NCI-H1417 (cell line): Measurements from ENCODE around the gene LRRFIP1.
"Not testable (repeated sequence)": the region's sequence is repeated elsewhere in the genome, so short reads cannot be mapped to it uniquely, and the experiment has no call there.

ENCODE experiments used
- DNase-seq, 3 experiments: peaks; one replicate each; lab custom pipeline; 2025; lab: John Stamatoyannopoulos, UW

The LRRFIP1 gene

GRCh38 chr2:237744613-237745249, 117.3 kb downstream of the LRRFIP1 start:
- DNase-seq, result peak; percentile 35 to 78 (median 43)

GRCh38 chr2:237745250-237745613, 117.8 kb downstream of the LRRFIP1 start:
- DNase-seq, result no peak

DNA sequence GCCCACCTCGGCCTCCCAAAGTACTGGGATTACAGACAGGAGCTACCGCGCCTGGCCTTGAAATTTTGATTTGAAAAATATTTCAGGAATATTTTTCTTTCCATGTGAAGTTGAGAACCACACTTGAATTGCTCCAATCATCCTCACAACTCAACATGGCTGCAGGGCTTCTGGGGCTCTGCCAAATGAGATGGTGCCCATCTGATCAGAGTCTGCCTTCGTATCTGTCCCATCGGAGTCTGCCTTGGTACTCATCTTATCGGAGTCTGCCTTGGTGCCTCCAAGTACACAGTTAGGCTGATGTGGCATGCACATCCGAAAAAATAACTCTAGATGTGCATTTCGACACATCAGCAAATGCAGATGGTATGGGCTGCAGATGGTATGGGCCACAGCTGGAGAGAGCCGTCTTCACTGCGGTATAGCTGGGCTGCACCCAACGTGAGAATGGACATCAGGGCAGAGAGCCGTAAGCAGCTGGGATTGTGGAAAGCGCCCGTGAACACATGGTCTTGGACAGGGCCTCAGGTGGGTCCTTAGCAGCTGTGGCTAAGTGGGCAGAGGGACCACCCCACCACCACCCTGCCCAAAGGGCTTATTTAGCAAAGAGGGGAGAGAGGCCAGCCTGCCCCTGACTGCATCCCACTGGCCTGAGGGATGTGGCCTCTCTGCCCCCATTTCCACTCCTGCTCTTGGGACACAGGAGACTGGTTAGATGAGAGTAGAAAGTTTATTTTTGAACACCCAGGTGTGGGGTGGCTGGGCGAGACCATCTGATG, 119.1 kb downstream of the LRRFIP1 start:
- no peak for DNase-seq

DNA sequence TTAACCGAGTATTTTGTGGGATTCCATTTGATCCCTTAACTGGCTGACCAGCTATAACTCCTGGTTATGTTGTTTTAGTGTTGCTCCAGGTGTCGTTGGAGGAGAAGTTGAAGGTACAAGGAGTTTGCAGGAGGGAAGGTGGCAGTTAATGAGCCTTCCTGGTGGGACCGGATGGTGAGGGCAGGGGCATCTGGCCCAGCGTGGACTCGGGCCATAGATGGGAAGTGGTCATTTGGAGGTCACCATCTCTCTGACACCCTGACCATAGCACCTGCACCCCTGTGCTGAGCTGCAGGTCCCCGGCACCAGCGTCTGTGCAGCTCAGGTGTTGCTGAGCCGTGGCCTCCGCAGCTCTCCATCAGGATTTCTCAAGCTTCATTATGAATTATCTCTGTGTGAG, 119.8 kb downstream of the LRRFIP1 start:
- DNase-seq, result no peak

DNA sequence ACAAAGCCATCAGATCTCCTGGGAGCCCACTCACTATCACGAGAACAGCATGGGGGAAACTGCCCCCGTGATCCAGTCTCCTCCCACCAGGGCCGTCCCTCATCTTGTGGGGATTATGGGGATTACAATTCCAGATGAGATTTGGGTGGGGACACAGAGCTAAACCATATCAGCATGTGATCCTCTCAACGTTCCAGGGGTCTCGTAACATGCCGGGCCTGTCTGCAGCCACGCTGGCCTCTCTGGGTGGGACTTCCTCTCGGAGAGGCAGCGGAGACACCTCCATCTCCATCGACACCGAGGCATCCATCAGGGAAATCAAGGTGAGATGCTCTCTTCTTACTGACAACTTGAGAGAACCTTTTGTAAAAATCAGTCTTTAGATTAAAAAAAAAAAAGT, 121.6 kb downstream of the LRRFIP1 start:
- DNase-seq, result no peak

- no peak for DNase-seq
Measured at GRCh38 chr2:237749961-237750360, 122.6 kb downstream of the LRRFIP1 start.

GRCh38 chr2:237750441-237750840, 123.1 kb downstream of the LRRFIP1 start:
- DNase-seq, result not testable (repeated sequence)

DNA sequence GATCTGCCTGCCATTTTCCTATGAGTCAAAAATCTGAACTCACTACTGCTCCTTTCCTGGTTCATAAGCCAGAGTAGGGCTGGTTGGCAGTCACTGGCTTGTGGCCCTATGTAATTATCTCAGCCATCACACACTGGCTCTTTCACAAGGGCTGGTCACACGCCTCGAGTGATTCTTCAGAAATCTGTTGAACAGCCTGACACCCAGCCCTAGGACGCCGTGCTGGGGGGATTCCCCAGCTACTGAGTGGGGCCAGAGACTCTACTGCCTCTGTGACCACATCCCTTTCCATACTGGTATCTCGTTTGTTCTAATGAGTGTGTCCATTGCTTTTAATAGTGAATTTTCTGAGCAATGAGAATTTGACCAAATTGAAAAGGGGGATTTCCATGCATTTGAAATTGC, 125.4 kb downstream of the LRRFIP1 start:
- no peak for DNase-seq

- DNase-seq, result no peak
Measured at GRCh38 chr2:237754182-237754581, 126.8 kb downstream of the LRRFIP1 start.

GRCh38 chr2:237754626-237755248, 127.3 kb downstream of the LRRFIP1 start:
- no peak for DNase-seq

DNA sequence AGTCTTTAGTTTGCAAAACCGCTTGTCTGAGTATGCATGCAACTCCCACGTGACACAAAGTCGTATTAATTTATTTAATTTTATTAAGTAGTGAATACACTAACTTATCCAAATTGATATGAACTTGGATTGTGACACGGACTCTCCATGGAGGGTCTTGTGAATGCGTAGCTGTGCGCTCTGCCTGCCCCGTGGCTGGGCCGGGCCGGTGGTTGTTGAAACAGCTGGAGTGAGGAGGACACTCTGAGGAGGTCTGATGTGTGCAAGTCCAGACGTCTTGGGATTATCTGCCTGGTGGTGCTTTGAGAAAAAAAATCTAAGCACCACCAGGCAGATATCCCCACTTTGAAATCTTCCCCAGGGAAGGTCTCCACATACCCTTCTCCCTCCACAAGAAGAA, 130.2 kb downstream of the LRRFIP1 start:
- no peak for DNase-seq

- no peak for DNase-seq
Measured at GRCh38 chr2:237758185-237758584, 130.8 kb downstream of the LRRFIP1 start.

DNA sequence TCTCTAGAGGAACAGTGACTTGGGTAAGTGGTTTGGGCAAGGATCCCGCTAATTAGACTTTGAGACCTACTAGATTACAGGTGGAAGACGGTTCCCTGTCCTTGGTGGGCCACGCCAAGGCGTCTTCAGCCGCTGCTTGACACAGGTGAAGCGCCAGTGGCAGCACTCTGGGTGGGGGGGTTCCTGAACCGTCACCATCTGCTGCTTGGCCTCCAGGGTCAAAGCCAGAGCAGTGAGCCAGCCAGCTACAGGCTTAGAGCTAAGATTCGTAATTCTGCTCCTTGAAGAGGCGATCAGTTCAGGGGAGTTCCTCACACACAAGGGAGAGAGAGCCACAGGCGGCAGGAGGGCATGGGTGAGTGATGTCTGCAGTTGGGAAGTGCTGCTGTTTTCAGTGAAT, 131.8 kb downstream of the LRRFIP1 start:
- no peak for DNase-seq

GRCh38 chr2:237760506-237761502, 133.4 kb downstream of the LRRFIP1 start:
- DNase-seq, result no peak

DNA sequence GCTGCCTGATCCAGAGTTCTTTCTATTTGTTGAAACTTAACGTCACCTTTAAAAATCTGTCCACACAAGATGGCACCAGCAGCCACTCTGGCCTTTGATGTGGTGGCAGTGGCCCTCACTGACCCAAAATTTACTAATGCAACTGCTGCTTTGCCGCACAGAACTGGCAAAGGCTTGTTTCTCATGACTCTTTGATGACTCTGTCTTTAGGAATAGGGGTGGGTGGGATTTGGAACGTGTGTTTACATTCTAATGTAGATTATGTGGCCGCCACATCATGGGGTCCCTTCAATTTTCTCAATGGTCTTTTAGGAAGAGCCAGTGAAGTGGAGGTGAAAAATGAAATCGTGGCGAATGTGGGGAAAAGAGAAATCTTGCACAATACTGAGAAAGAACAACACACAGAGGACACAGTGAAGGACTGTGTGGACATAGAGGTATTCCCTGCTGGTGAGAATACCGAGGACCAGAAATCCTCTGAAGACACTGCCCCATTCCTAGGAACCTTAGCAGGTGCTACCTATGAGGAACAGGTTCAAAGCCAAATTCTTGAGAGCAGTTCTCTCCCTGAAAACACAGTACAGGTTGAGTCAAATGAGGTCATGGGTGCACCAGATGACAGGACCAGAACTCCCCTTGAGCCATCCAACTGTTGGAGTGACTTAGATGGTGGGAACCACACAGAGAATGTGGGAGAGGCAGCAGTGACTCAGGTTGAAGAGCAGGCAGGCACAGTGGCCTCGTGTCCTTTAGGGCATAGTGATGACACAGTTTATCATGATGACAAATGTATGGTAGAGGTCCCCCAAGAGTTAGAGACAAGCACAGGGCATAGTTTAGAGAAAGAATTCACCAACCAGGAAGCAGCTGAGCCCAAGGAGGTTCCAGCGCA, 135.2 kb downstream of the LRRFIP1 start:
- DNase-seq, result not testable (repeated sequence)

- DNase-seq, result no peak
Measured at GRCh38 chr2:237763812-237764211, 136.4 kb downstream of the LRRFIP1 start.

DNA sequence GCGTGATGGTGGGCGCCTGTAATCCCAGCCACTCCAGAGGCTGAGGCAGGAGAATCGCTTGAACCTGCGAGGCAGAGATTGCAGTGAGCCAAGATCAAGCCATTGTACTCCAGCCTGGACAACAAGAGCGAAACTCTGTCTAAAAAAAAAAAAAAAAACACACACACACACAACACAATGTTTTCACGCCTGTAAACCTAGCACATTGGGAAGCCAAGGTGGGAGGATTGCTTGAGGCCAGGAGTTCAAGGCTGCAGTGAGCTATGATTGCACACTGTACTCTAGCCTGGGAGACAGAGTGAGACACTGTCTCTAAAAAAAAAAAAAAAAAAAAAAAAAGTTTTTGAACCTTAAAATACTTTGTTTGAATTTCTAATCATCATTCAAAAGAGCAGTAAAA, 137.7 kb downstream of the LRRFIP1 start:
- DNase-seq, result not testable (repeated sequence)

GRCh38 chr2:237765875-237766274, 138.5 kb downstream of the LRRFIP1 start:
- DNase-seq, result no peak

DNA sequence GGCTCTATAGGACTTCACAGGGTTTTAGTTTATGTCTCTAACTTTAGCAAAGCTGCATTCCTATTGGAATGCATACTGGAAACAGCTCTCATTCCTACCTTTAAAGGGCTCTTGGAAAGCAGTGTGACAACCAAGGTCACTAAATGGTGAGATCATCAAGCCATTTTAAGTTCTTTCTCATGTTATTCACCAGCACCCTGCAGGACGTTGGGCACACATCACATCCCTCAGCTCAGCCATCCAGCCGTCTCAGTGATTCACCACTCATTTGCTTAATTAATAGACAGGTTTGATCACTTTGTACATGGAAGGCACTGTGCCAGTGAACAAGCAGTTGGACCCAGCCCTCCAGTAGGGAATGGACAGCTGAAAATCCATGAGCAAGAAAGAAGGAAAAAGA, 139.0 kb downstream of the LRRFIP1 start:
- DNase-seq, result no peak

DNA sequence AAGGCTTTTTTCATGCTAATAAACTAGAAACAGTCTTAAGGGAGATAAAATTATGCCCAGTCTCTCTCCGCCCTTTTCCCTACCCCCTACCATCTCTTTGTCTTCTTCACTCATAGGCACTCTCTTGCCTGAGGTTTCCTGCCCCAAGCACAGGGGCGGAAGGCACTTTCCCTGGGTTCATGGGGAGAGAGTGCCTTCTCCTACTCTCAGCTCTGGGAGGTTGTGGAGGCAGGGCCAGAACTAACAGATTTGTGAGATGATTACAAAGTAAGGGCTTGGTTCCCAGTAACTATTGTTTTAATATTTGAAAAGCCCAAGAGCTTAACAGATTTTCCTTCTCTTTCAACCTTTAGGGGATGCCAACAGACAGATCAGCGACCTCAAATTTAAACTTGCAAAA, 145.1 kb downstream of the LRRFIP1 start:
- no peak for DNase-seq

- no peak for DNase-seq
Measured at GRCh38 chr2:237773826-237774225, 146.4 kb downstream of the LRRFIP1 start.
